ENCODE data around the gene STK33.

DNA sequence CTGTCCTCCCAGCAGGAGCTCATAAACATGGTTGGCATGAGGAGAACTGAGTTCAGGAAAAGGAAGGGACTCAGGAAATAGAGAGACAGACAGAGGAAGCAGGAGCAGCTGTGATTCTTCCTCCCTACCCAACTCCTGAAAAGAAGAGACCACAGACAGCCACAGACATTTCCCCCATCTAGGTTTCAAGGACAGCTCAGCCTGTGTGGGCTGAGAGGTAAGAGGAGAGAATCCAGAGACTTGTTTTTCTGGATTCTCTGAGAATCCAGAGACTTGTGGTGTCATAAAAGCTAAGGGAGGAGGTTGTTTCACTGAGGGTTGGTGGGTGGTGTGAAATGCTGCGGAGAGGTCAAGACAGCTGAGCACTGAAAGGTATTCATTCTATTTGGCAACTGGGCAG is 19.0 kb upstream of the STK33 start:
- TF ChIP-seq, protein P1, sequence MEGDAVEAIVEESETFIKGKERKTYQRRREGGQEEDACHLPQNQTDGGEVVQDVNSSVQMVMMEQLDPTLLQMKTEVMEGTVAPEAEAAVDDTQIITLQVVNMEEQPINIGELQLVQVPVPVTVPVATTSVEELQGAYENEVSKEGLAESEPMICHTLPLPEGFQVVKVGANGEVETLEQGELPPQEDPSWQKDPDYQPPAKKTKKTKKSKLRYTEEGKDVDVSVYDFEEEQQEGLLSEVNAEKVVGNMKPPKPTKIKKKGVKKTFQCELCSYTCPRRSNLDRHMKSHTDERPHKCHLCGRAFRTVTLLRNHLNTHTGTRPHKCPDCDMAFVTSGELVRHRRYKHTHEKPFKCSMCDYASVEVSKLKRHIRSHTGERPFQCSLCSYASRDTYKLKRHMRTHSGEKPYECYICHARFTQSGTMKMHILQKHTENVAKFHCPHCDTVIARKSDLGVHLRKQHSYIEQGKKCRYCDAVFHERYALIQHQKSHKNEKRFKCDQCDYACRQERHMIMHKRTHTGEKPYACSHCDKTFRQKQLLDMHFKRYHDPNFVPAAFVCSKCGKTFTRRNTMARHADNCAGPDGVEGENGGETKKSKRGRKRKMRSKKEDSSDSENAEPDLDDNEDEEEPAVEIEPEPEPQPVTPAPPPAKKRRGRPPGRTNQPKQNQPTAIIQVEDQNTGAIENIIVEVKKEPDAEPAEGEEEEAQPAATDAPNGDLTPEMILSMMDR (CRISPR knock-in tag; IDR thresholded peaks at IDR 0.05) = no peak
- TF ChIP-seq ZSCAN29 (CRISPR knock-in tag; conservative IDR thresholded peaks at IDR 0.05) = no peak
- no peak for TF ChIP-seq ZNF619 (CRISPR knock-in tag; IDR thresholded peaks at IDR 0.05)
- TF ChIP-seq, protein P2, sequence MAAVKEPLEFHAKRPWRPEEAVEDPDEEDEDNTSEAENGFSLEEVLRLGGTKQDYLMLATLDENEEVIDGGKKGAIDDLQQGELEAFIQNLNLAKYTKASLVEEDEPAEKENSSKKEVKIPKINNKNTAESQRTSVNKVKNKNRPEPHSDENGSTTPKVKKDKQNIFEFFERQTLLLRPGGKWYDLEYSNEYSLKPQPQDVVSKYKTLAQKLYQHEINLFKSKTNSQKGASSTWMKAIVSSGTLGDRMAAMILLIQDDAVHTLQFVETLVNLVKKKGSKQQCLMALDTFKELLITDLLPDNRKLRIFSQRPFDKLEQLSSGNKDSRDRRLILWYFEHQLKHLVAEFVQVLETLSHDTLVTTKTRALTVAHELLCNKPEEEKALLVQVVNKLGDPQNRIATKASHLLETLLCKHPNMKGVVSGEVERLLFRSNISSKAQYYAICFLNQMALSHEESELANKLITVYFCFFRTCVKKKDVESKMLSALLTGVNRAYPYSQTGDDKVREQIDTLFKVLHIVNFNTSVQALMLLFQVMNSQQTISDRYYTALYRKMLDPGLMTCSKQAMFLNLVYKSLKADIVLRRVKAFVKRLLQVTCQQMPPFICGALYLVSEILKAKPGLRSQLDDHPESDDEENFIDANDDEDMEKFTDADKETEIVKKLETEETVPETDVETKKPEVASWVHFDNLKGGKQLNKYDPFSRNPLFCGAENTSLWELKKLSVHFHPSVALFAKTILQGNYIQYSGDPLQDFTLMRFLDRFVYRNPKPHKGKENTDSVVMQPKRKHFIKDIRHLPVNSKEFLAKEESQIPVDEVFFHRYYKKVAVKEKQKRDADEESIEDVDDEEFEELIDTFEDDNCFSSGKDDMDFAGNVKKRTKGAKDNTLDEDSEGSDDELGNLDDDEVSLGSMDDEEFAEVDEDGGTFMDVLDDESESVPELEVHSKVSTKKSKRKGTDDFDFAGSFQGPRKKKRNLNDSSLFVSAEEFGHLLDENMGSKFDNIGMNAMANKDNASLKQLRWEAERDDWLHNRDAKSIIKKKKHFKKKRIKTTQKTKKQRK (IDR thresholded peaks at IDR 0.05; ENCODE audit: low read length) = no peak
- no peak for TF ChIP-seq ZNF232 (CRISPR knock-in tag; IDR thresholded peaks at IDR 0.05; ENCODE audit: borderline replicate concordance)
- TF ChIP-seq STAG1 (CRISPR knock-in tag; IDR thresholded peaks at IDR 0.05) = no peak
- no peak for TF ChIP-seq POLR2A (IDR thresholded peaks at IDR 0.05; ENCODE audit: insufficient read depth in 1 of 2, low read depth in 2 of 2, low read length in 2 of 2)
- TF ChIP-seq ARHGAP35 (CRISPR knock-in tag; IDR thresholded peaks at IDR 0.05; ENCODE audit: borderline replicate concordance) = no peak
- TF ChIP-seq ZFP82 (CRISPR knock-in tag; IDR thresholded peaks at IDR 0.05; ENCODE audit: borderline replicate concordance) = no peak
- TF ChIP-seq, protein P3, sequence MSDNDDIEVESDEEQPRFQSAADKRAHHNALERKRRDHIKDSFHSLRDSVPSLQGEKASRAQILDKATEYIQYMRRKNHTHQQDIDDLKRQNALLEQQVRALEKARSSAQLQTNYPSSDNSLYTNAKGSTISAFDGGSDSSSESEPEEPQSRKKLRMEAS (IDR thresholded peaks at IDR 0.05) = no peak
- TF ChIP-seq ZNF292 (CRISPR knock-in tag; IDR thresholded peaks at IDR 0.05; ENCODE audit: borderline replicate concordance, low read depth) = no peak
- TF ChIP-seq DPF2 (CRISPR knock-in tag; IDR thresholded peaks at IDR 0.05; ENCODE audit: borderline replicate concordance, low read depth) = no peak
- TF ChIP-seq, protein P4, sequence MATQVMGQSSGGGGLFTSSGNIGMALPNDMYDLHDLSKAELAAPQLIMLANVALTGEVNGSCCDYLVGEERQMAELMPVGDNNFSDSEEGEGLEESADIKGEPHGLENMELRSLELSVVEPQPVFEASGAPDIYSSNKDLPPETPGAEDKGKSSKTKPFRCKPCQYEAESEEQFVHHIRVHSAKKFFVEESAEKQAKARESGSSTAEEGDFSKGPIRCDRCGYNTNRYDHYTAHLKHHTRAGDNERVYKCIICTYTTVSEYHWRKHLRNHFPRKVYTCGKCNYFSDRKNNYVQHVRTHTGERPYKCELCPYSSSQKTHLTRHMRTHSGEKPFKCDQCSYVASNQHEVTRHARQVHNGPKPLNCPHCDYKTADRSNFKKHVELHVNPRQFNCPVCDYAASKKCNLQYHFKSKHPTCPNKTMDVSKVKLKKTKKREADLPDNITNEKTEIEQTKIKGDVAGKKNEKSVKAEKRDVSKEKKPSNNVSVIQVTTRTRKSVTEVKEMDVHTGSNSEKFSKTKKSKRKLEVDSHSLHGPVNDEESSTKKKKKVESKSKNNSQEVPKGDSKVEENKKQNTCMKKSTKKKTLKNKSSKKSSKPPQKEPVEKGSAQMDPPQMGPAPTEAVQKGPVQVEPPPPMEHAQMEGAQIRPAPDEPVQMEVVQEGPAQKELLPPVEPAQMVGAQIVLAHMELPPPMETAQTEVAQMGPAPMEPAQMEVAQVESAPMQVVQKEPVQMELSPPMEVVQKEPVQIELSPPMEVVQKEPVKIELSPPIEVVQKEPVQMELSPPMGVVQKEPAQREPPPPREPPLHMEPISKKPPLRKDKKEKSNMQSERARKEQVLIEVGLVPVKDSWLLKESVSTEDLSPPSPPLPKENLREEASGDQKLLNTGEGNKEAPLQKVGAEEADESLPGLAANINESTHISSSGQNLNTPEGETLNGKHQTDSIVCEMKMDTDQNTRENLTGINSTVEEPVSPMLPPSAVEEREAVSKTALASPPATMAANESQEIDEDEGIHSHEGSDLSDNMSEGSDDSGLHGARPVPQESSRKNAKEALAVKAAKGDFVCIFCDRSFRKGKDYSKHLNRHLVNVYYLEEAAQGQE (IDR thresholded peaks at IDR 0.05; ENCODE audit: borderline replicate concordance in 1 of 2, low read depth in 1 of 2, low read length in 2 of 2) = no peak
